PFSK-1 (cell line): ENCODE measurements around the gene TRIM29.

ENCODE experiments used
- POLR2AphosphoS5 ChIP-seq: IDR thresholded peaks from 2 replicates; pipeline ENCODE4 v1.6.1; 2012; ENCODE audit warnings: low read depth, mild to moderate bottlenecking, control low read depth, low read length, moderate library complexity
- REST ChIP-seq, 2 experiments: IDR thresholded peaks; 2 replicates each; pipeline versions ENCODE4 v1.6.1 to v1.8.0; 2011 to 2012; ENCODE audit warnings: low read depth in 2 of 2, low read length in 2 of 2, control low read depth in 1 of 2, inconsistent platforms in 1 of 2, mild to moderate bottlenecking in 1 of 2, moderate library complexity in 1 of 2; ENCODE audit not compliant: insufficient read depth in 1 of 2
- TAF1 ChIP-seq: IDR thresholded peaks from 2 replicates; pipeline ENCODE4 v1.6.1; 2012; ENCODE audit warnings: low read length, control low read depth, borderline replicate concordance; ENCODE audit not compliant: insufficient read depth

GRCh38 chr11:120135838-120136237, 2.1 kb downstream of the TRIM29 start:
- TF ChIP-seq TAF1: no peak
- no peak for TF ChIP-seq POLR2AphosphoS5
- no peak for TF ChIP-seq REST (IDR thresholded peaks at IDR 0.05; ENCODE audit: insufficient read depth in 1 of 2, low read depth in 2 of 2, low read length in 2 of 2)
